Dedifferentiated amniotic fluid mesenchymal stem cell (primary cell): ENCODE data around the gene FAM20B.

ENCODE experiments used
- DNase-seq: peaks from one replicate; pipeline ENCODE4 v3.0.0-alpha.2; 2016; ENCODE audit errors: extremely low spot score

The FAM20B gene

GRCh38 chr1:179091691-179092165 is 66.0 kb downstream of the FAM20B start:
- peak; percentile 40 for DNase-seq

GRCh38 chr1:179092896-179093461 is 67.3 kb downstream of the FAM20B start:
- no peak for DNase-seq

- DNase-seq: no peak
These were observed 69.1 kb downstream of the FAM20B start for GRCh38 chr1:179094818-179095217.

- no peak for DNase-seq
These were observed 69.7 kb downstream of the FAM20B start for GRCh38 chr1:179095377-179095776.

GRCh38 chr1:179095924-179096323 is 70.2 kb downstream of the FAM20B start:
- no peak for DNase-seq

GRCh38 chr1:179099891-179100290 is 74.2 kb downstream of the FAM20B start:
- DNase-seq: no peak

- no peak for DNase-seq
These were observed 75.9 kb downstream of the FAM20B start for GRCh38 chr1:179101566-179101965.

- DNase-seq: no peak
These were observed 78.3 kb downstream of the FAM20B start for GRCh38 chr1:179103999-179104398.

GRCh38 chr1:179104611-179105250 is 79.0 kb downstream of the FAM20B start:
- no peak for DNase-seq

- DNase-seq: no peak
These were observed 79.7 kb downstream of the FAM20B start for GRCh38 chr1:179105393-179105792.

GRCh38 chr1:179107706-179108629 is 82.3 kb downstream of the FAM20B start:
- no peak for DNase-seq

- DNase-seq: no peak
These were observed 83.0 kb downstream of the FAM20B start for GRCh38 chr1:179108644-179109043.

GRCh38 chr1:179115181-179115580 is 89.5 kb downstream of the FAM20B start:
- no peak for DNase-seq

GRCh38 chr1:179119513-179119912 is 93.8 kb downstream of the FAM20B start:
- no peak for DNase-seq

- no peak for DNase-seq
These were observed 95.0 kb downstream of the FAM20B start for GRCh38 chr1:179120736-179121135.

- DNase-seq: peak; percentile 56
These were observed 95.7 kb downstream of the FAM20B start for GRCh38 chr1:179121159-179121938.

GRCh38 chr1:179124873-179125272 is 99.2 kb downstream of the FAM20B start:
- no peak for DNase-seq
